Measurements from ENCODE around the gene RARB.

RARB gene

GRCh38 chr3:25593001-25593400, 164.9 kb downstream of the RARB start:
- no peak for DNase-seq

- DNase-seq: no peak
Observed at GRCh38 chr3:25594007-25594502, 166.0 kb downstream of the RARB start.

- DNase-seq: no peak
Observed at GRCh38 chr3:25597535-25598101, 169.6 kb downstream of the RARB start.

GRCh38 chr3:25603703-25604102, 175.6 kb downstream of the RARB start:
- DNase-seq: peak in 1 of 56 donors; percentile 17

GRCh38 chr3:25604107-25604805, 176.2 kb downstream of the RARB start:
- no peak for DNase-seq

GRCh38 chr3:25610167-25610566, 182.1 kb downstream of the RARB start:
- no peak for DNase-seq

GRCh38 chr3:25610779-25611178, 182.7 kb downstream of the RARB start:
- no peak for DNase-seq

- DNase-seq: no peak
Observed at GRCh38 chr3:25611193-25611592, 183.1 kb downstream of the RARB start.

GRCh38 chr3:25618028-25618427, 190.0 kb downstream of the RARB start:
- DNase-seq: no peak

GRCh38 chr3:25619382-25619781, 191.3 kb downstream of the RARB start:
- no peak for DNase-seq

GRCh38 chr3:25620493-25620892, 192.4 kb downstream of the RARB start:
- DNase-seq: no peak

GRCh38 chr3:25621087-25621486, 193.0 kb downstream of the RARB start:
- DNase-seq: no peak

GRCh38 chr3:25631989-25632388, 203.9 kb downstream of the RARB start:
- DNase-seq: no peak

GRCh38 chr3:25633919-25634318, 205.9 kb downstream of the RARB start:
- DNase-seq: no peak

GRCh38 chr3:25635038-25635437, 207.0 kb downstream of the RARB start:
- no peak for DNase-seq

All from amygdala (tissue), 56 donors.